BLaER1 treated with 17β-estradiol and CSF1 and Interleukin-3, amounts not matched to agents 10 nM and 100 nM (cell line): ENCODE measurements around the gene NSFL1C.

Source experiments
- H3K27ac ChIP-seq, 11 experiments: shearing (Covaris generic); formaldehyde crosslinking; 2 replicates each; pipeline ENCODE4 v1.8.1; 2022
- H3K27me3 ChIP-seq, 11 experiments: shearing (Covaris generic); formaldehyde crosslinking; 2 replicates each; pipeline ENCODE4 v1.8.1; 2022
- H3K36me3 ChIP-seq, 11 experiments: shearing (Covaris generic); formaldehyde crosslinking; 2 replicates each; pipeline ENCODE4 v1.8.1; 2022
- H3K4me1 ChIP-seq, 10 experiments: shearing (Covaris generic); formaldehyde crosslinking; 2 replicates each; pipeline ENCODE4 v1.8.1; 2022
- H3K4me2 ChIP-seq, 11 experiments: shearing (Covaris generic); formaldehyde crosslinking; 2 replicates each; pipeline ENCODE4 v1.8.1; 2022
- H3K4me3 ChIP-seq, 10 experiments: shearing (Covaris generic); formaldehyde crosslinking; 2 replicates each; pipeline ENCODE4 v1.8.1; 2022
- H3K9ac ChIP-seq, 11 experiments: shearing (Covaris generic); formaldehyde crosslinking; 2 replicates each; pipeline ENCODE4 v1.8.1; 2022
- H3K9me3 ChIP-seq, 11 experiments: shearing (Covaris generic); formaldehyde crosslinking; replicated peaks in 1 of 11; 2 replicates each; pipeline ENCODE4 v1.8.1; 2022
- H4K20me1 ChIP-seq, 11 experiments: shearing (Covaris generic); formaldehyde crosslinking; 2 replicates each; pipeline ENCODE4 v1.8.1; 2022
- Cebpa-rat ChIP-seq, 11 experiments: shearing (Covaris generic); IDR thresholded peaks; 2 replicates each; pipeline ENCODE4 v1.8.1; 2022

Gene NSFL1C

GRCh38 chr20:1463971-1464570 lies 2.6 kb downstream of the NSFL1C start:
- no peak overlapping the region for H3K27ac ChIP-seq
- peak overlapping the region in 3 of 11 experiments; percentile 26 to 94 (median 42); a peak in 5 of 22 replicates for H3K9ac ChIP-seq
- H3K36me3 ChIP-seq: peaks cover 54 to 65% (median 60%) of the 10 kb centered on the region in 11 experiments
- H4K20me1 ChIP-seq: peaks cover 62 to 74% (median 69%) of the 10 kb centered on the region in 11 experiments; a peak in 21 of 22 replicates
- H3K4me2 ChIP-seq: peak overlapping the region in 8 of 11 experiments; percentile 26 to 98 (median 92); a peak in 15 of 22 replicates
- H3K9me3 ChIP-seq: peaks cover 0 to 10% (median 0%) of the 10 kb centered on the region in 11 experiments; a peak in 3 of 22 replicates
- H3K4me3 ChIP-seq: no peak overlapping the region
- TF ChIP-seq Cebpa-rat (IDR thresholded peaks at IDR 0.05): no peak
- peaks cover 0 to 9% (median 0%) of the 10 kb centered on the region in 11 experiments; a peak in 2 of 22 replicates for H3K27me3 ChIP-seq
- H3K4me1 ChIP-seq: peaks cover 38 to 62% (median 51%) of the 10 kb centered on the region in 10 experiments

DNA sequence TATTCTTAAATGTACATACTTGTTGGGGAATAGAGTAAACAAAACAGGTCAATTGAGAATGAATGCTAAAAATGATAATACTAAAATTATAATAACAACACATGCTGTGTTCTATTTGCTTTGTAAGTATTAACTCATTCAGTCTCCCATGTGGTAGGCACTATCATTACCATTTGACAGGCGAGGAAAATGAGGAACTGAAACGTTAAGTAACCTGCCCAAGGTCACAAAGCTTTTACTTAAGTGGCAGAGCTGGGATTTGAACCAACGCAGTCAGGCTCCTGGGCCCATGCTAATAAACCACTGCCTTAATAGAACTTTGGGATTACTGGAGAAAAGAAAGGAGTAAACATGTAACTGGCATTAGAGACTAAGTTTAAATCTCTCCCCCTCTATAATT lies 3.8 kb downstream of the NSFL1C start:
- Histone ChIP-seq H3K27ac (no peak overlapping the region), H3K27me3 (peaks cover 0 to 2% (median 0%) of the 10 kb centered on the region in 11 experiments; a peak in 2 of 22 replicates), H3K4me1 (peaks cover 35 to 50% (median 41%) of the 10 kb centered on the region in 10 experiments), H3K4me3 (no peak overlapping the region), H3K4me2 (peak overlapping the region in 5 of 11 experiments; percentile 7 to 98 (median 95); a peak in 4 of 22 replicates), H3K9me3 (no peaks in the 10 kb centered on the region), H3K36me3 (peaks cover 61 to 77% (median 73%) of the 10 kb centered on the region in 11 experiments), H3K9ac (no peak overlapping the region), H4K20me1 (peaks cover 62 to 85% (median 77%) of the 10 kb centered on the region in 11 experiments; a peak in 21 of 22 replicates)
- no peak for TF ChIP-seq Cebpa-rat (IDR thresholded peaks at IDR 0.05)

- Histone ChIP-seq H3K36me3 (peaks cover 68 to 84% (median 80%) of the 10 kb centered on the region in 11 experiments), H3K9ac (no peak overlapping the region)
Observed at GRCh38 chr20:1462001-1462400, 4.6 kb downstream of the NSFL1C start.

DNA sequence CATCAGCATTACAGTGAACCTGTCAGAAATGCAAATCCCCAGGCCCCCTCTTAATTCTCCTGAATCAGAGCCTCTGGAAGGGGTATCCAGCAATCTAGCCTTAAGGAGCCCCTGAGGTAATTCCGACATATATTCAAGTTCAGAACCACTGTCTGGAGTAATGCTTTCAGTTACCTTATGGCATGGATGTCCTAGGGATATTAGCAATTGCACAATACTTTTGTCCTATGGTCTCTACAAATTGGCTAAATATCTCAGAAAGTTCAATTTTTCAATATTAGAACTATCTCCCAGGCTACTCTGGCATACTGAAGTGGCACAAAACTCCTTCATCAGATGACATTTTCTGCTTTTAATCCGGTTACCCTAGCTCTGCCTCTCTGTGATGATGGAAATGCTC lies 6.4 kb downstream of the NSFL1C start:
- Histone ChIP-seq H3K4me1 (peaks cover 18 to 33% (median 25%) of the 10 kb centered on the region in 10 experiments), H3K27ac (no peak overlapping the region), H3K4me3 (no peak overlapping the region), H3K4me2 (no peak overlapping the region), H3K9ac (no peak overlapping the region), H3K27me3 (no peaks in the 10 kb centered on the region), H4K20me1 (peaks cover 57 to 94% (median 79%) of the 10 kb centered on the region in 11 experiments; a peak in 21 of 22 replicates), H3K9me3 (no peaks in the 10 kb centered on the region), H3K36me3 (peaks cover 85 to 100% (median 96%) of the 10 kb centered on the region in 11 experiments)
- 0 out of 22 replicates have a peak, but pooled peaks of 1 of the 11 experiments have one; percentile 31 for TF ChIP-seq Cebpa-rat (IDR thresholded peaks at IDR 0.05)

More at GRCh38 chr20:1462001-1462400, 4.6 kb downstream of the NSFL1C start:
- Histone ChIP-seq H3K9me3 (no peaks in the 10 kb centered on the region), H4K20me1 (peaks cover 66 to 91% (median 80%) of the 10 kb centered on the region in 11 experiments; a peak in 21 of 22 replicates), H3K4me3 (no peak overlapping the region), H3K4me2 (no peak overlapping the region), H3K4me1 (peaks cover 27 to 42% (median 34%) of the 10 kb centered on the region in 10 experiments), H3K27ac (no peak overlapping the region), H3K27me3 (no peaks in the 10 kb centered on the region)
- TF ChIP-seq Cebpa-rat (IDR thresholded peaks at IDR 0.05): no peak

- Histone ChIP-seq H4K20me1 (peaks cover 34 to 80% (median 68%) of the 10 kb centered on the region in 11 experiments; a peak in 20 of 22 replicates), H3K36me3 (peaks cover 91 to 100% (median 96%) of the 10 kb centered on the region in 11 experiments), H3K9me3 (no peaks in the 10 kb centered on the region), H3K4me3 (no peak overlapping the region), H3K27ac (no peak overlapping the region), H3K9ac (no peak overlapping the region), H3K27me3 (no peaks in the 10 kb centered on the region), H3K4me2 (no peak overlapping the region), H3K4me1 (peaks cover 0 to 10% (median 2%) of the 10 kb centered on the region in 10 experiments; a peak in 12 of 20 replicates)
- TF ChIP-seq Cebpa-rat (IDR thresholded peaks at IDR 0.05): no peak
Observed at GRCh38 chr20:1457992-1458391, 8.7 kb downstream of the NSFL1C start.

- peaks cover 96 to 100% (median 98%) of the 10 kb centered on the region in 11 experiments for H3K36me3 ChIP-seq
Observed at GRCh38 chr20:1456300-1456699, 10.3 kb downstream of the NSFL1C start.

GRCh38 chr20:1450926-1451491 lies 15.6 kb downstream of the NSFL1C start:
- TF ChIP-seq Cebpa-rat (IDR thresholded peaks at IDR 0.05): no peak
- peaks cover 0 to 23% (median 13%) of the 10 kb centered on the region in 10 experiments; a peak in 12 of 20 replicates for H3K4me1 ChIP-seq
- no peaks in the 10 kb centered on the region for H3K27me3 ChIP-seq
- peaks cover 19 to 82% (median 48%) of the 10 kb centered on the region in 11 experiments; a peak in 19 of 22 replicates for H4K20me1 ChIP-seq
- peaks cover 98 to 100% (median 100%) of the 10 kb centered on the region in 11 experiments for H3K36me3 ChIP-seq
- no peak overlapping the region for H3K9ac ChIP-seq
- no peak overlapping the region for H3K4me3 ChIP-seq
- no peaks in the 10 kb centered on the region for H3K9me3 ChIP-seq
- no peak overlapping the region for H3K27ac ChIP-seq
- H3K4me2 ChIP-seq: no peak overlapping the region

More at GRCh38 chr20:1456300-1456699, 10.3 kb downstream of the NSFL1C start:
- no peak for TF ChIP-seq Cebpa-rat (IDR thresholded peaks at IDR 0.05)
- H3K9me3 ChIP-seq: no peaks in the 10 kb centered on the region
- H4K20me1 ChIP-seq: peaks cover 20 to 75% (median 59%) of the 10 kb centered on the region in 11 experiments; a peak in 20 of 22 replicates
- H3K4me1 ChIP-seq: no peaks in the 10 kb centered on the region
- H3K4me3 ChIP-seq: no peak overlapping the region
- no peak overlapping the region for H3K9ac ChIP-seq
- no peak overlapping the region for H3K27ac ChIP-seq
- H3K4me2 ChIP-seq: no peak overlapping the region
- H3K27me3 ChIP-seq: no peaks in the 10 kb centered on the region

DNA sequence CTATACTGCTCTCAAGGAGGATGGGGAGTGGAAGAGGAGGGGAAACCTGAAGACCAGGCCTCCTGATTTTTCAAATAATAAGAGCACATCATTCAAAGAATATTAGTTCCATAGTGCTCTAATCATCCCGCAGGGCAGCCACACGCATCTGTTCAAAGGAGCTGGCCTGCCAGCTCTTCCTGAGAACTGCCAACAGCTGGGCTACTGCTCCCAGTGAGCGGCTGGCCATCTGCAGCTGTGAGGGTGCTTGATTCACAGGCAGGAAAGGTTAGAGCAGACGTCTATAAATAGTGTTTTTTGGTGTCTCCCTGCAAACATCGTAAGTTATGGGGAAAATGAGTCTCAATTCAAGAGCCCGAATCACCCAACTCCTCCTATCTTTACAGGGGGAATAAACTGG lies 17.3 kb downstream of the NSFL1C start:
- peaks cover 98 to 100% (median 100%) of the 10 kb centered on the region in 11 experiments for H3K36me3 ChIP-seq
- peak overlapping the region in 2 of 11 experiments; percentile 2 to 26; a peak in 2 of 22 replicates for H3K27ac ChIP-seq
- TF ChIP-seq Cebpa-rat (IDR thresholded peaks at IDR 0.05): no peak
- peak overlapping the region in 1 of 11 experiments; percentile 30; a peak in 3 of 22 replicates for H3K9ac ChIP-seq
- peak overlapping the region in 5 of 11 experiments; percentile 29 to 59 (median 50); a peak in 10 of 22 replicates for H3K4me2 ChIP-seq
- no peak overlapping the region for H3K4me3 ChIP-seq
- H3K27me3 ChIP-seq: no peaks in the 10 kb centered on the region
- peaks cover 0 to 31% (median 18%) of the 10 kb centered on the region in 10 experiments; a peak in 17 of 20 replicates for H3K4me1 ChIP-seq
- H3K9me3 ChIP-seq: no peaks in the 10 kb centered on the region
- peaks cover 16 to 83% (median 42%) of the 10 kb centered on the region in 11 experiments; a peak in 20 of 22 replicates for H4K20me1 ChIP-seq
